Astrocyte of the spinal cord (primary cell): ENCODE measurements around the gene WDR27.

Experiments used
- DNase-seq: peaks from one replicate; pipeline ENCODE4 v3.0.0; 2011; ENCODE audit warnings: low read depth, low spot score
- H3K4me3 ChIP-seq: 2 replicates; pipeline ENCODE4 v1.5.1; 2011; ENCODE audit warnings: low read depth, mild to moderate bottlenecking, low read length, moderate library complexity
- CTCF ChIP-seq: IDR thresholded peaks from 2 replicates; pipeline ENCODE4 v1.5.1; 2012; ENCODE audit warnings: low read depth, mild to moderate bottlenecking, low read length, inconsistent platforms
- in situ Hi-C: cut with HindIII; loops from 2 replicates; pipeline ENCODE4 v1.10.0; 2017; ENCODE audit warnings: low sequenced_read_pairs

The WDR27 gene

GRCh38 chr6:169729961-169730360 lies 28.1 kb upstream of the WDR27 start:
- DNase-seq = no peak
- in situ Hi-C loops = no loop called here
- no peak for TF ChIP-seq CTCF
- H3K4me3 ChIP-seq = no peak overlapping the region

GRCh38 chr6:169726963-169727362 lies 25.1 kb upstream of the WDR27 start:
- DNase-seq = no peak
- TF ChIP-seq CTCF = no peak
- in situ Hi-C loops = no loop called here
- H3K4me3 ChIP-seq = no peak overlapping the region

- no peak for DNase-seq
- in situ Hi-C loops = no loop called here
- TF ChIP-seq CTCF = no peak
- H3K4me3 ChIP-seq = no peak overlapping the region
Measured at GRCh38 chr6:169726049-169726400, 24.2 kb upstream of the WDR27 start.

GRCh38 chr6:169725125-169726048 lies 23.6 kb upstream of the WDR27 start:
- in situ Hi-C loops = no loop called here

GRCh38 chr6:169724494-169725124 lies 22.8 kb upstream of the WDR27 start, which contains the start of gene PHF10:
TSS of gene PHF10 (minus strand) at chr6:169724500. CDS start at chr6:169723931, 569 bp downstream.
- H3K4me3 ChIP-seq = peak within 1 kb of the TSS; percentile 72
- no peak for DNase-seq
- in situ Hi-C loops = no loop called here
- no peak for TF ChIP-seq CTCF

More at GRCh38 chr6:169725125-169726048, 23.6 kb upstream of the WDR27 start:
- peak overlapping the region; percentile 47 for H3K4me3 ChIP-seq
- TF ChIP-seq CTCF = no peak
- DNase-seq = peak; percentile 78

- TF ChIP-seq CTCF = no peak
- no peak for DNase-seq
- H3K4me3 ChIP-seq = peak overlapping the region; percentile 36
- in situ Hi-C loops = no loop called here
Measured at GRCh38 chr6:169723991-169724493, 22.2 kb upstream of the WDR27 start.
